H1 (cell line): ENCODE results near the gene MEGF11. TPM values are rescaled to one million over a fixed set of nuclear protein-coding genes. Genes with fewer than 3 reads are reported as not detected.

Experiments used
- CTCF ChIA-PET: fragments of 300-600 bp; sonication (Branson Sonifier 250); formaldehyde crosslinking; loops from one replicate; lab custom pipeline; 2021; ENCODE audit not compliant: partially characterized antibody; lab: Charles Lee
- POLR2A ChIA-PET: fragments of 300-600 bp; sonication (Branson Sonifier 250); formaldehyde crosslinking; loops from one replicate; lab custom pipeline; 2021; ENCODE audit warnings: inconsistent platforms; ENCODE audit not compliant: partially characterized antibody; lab: Charles Lee
- DNase-seq, 2 experiments: peaks; one replicate each; pipeline versions ENCODE4 v3.0.0 to v3.0.0-alpha.2; 2010 to 2022; ENCODE audit warnings: low spot score in 2 of 2, low read depth in 1 of 2, mixed read lengths in 1 of 2
- FAIRE-seq: peaks from 2 replicates; lab custom pipeline; 2011; peaks lifted over from hg19 to GRCh38; lab: Jason Lieb, UNC
- H2AFZ ChIP-seq: 2 replicates; pipeline ENCODE4 v1.8.1; 2012; ENCODE audit warnings: low read length, inconsistent platforms
- H2AK5ac ChIP-seq: 2 replicates; pipeline ENCODE4 v1.6.1; 2013; ENCODE audit warnings: low read depth, low read length
- H2BK120ac ChIP-seq: replicated peaks from 2 replicates; pipeline ENCODE3; 2013; ENCODE audit warnings: low read depth, low read length, inconsistent platforms
- H2BK12ac ChIP-seq: 2 replicates; pipeline ENCODE4 v1.6.1; 2013; ENCODE audit warnings: low read depth, low read length
- H2BK15ac ChIP-seq: 2 replicates; pipeline ENCODE4 v1.6.1; 2013; ENCODE audit warnings: low read length
- H2BK20ac ChIP-seq: 2 replicates; pipeline ENCODE4 v1.6.1; 2013; ENCODE audit warnings: low read length
- H2BK5ac ChIP-seq: 2 replicates; pipeline ENCODE4 v1.6.1; 2013; ENCODE audit warnings: low read depth, low read length
- H3K14ac ChIP-seq: 2 replicates; pipeline ENCODE4 v1.6.1; 2013; ENCODE audit warnings: inconsistent platforms; ENCODE audit not compliant: insufficient read length
- H3K18ac ChIP-seq: 2 replicates; pipeline ENCODE4 v1.6.1; 2013; ENCODE audit warnings: low read length; ENCODE audit errors: extremely low read depth
- H3K23ac ChIP-seq: 2 replicates; pipeline ENCODE4 v1.6.1; 2013; ENCODE audit warnings: inconsistent platforms; ENCODE audit not compliant: insufficient read length
- H3K23me2 ChIP-seq: 2 replicates; pipeline ENCODE4 v1.6.1; 2013; ENCODE audit warnings: low read depth, low read length
- H3K27ac ChIP-seq: 2 replicates; pipeline ENCODE4 v1.6.1; 2011; ENCODE audit warnings: low read depth, low read length, inconsistent platforms
- H3K27me3 ChIP-seq, 4 experiments: replicated peaks in 1 of 4; 1 replicate in 1 of 4; 2 replicates in 3 of 4; pipeline versions ENCODE4 v1.6.1 to v1.8.1; 2011 to 2013; ENCODE audit warnings: low read length in 3 of 4, mild to moderate bottlenecking in 3 of 4, inconsistent platforms in 2 of 4, mixed read lengths in 2 of 4, moderate library complexity in 1 of 4; ENCODE audit not compliant: control insufficient read depth in 3 of 4, insufficient read depth in 3 of 4; ENCODE audit errors: extremely low read depth in 1 of 4
- H3K36me3 ChIP-seq, 4 experiments: 2 replicates each; pipeline versions ENCODE4 v1.6.1 to v1.8.1; 2011 to 2013; ENCODE audit warnings: mild to moderate bottlenecking in 4 of 4, low read length in 3 of 4, moderate library complexity in 2 of 4, control low read depth in 1 of 4, inconsistent platforms in 1 of 4; ENCODE audit not compliant: insufficient read depth in 4 of 4, control insufficient read depth in 2 of 4
- H3K4ac ChIP-seq: replicated peaks from 2 replicates; pipeline ENCODE3; 2013; ENCODE audit warnings: low read length, low read depth, mixed read lengths, inconsistent platforms; ENCODE audit not compliant: insufficient read length
- H3K4me1 ChIP-seq, 4 experiments: replicated peaks in 1 of 4; 1 replicate in 1 of 4; 2 replicates in 3 of 4; pipeline versions ENCODE4 v1.6.1 to v1.8.1; 2011 to 2013; ENCODE audit warnings: low read length in 3 of 4, inconsistent platforms in 2 of 4, mixed read lengths in 1 of 4; ENCODE audit not compliant: insufficient read depth in 4 of 4, control insufficient read depth in 3 of 4
- H3K4me2 ChIP-seq, 2 experiments: 2 replicates each; pipeline versions ENCODE4 v1.6.1 to v1.8.1; 2011 to 2013; ENCODE audit warnings: low read depth in 2 of 2, low read length in 2 of 2, control low read depth in 1 of 2, inconsistent platforms in 1 of 2, mild to moderate bottlenecking in 1 of 2; ENCODE audit not compliant: insufficient read depth in 1 of 2
- H3K4me3 ChIP-seq, 4 experiments: fragments of 200-600, 300-600 bp in 1 of 4; sonication (generic), shearing (Covaris generic), sonication (Bioruptor Twin) in 1 of 4; 2 replicates each; pipeline versions ENCODE4 v1.5.1 to v1.8.1; 2011 to 2016; ENCODE audit warnings: low read length in 4 of 4, low read depth in 3 of 4, control low read depth in 2 of 4, inconsistent platforms in 2 of 4, mild to moderate bottlenecking in 2 of 4, mixed read lengths in 1 of 4, moderate library complexity in 1 of 4; ENCODE audit not compliant: insufficient read depth in 2 of 4; ENCODE audit errors: extremely low read depth in 1 of 4
- H3K56ac ChIP-seq: replicated peaks from 2 replicates; pipeline ENCODE3; 2013; ENCODE audit warnings: low read depth, mild to moderate bottlenecking, mixed read lengths, low read length, inconsistent platforms; ENCODE audit not compliant: insufficient read length
- H3K79me1 ChIP-seq: 2 replicates; pipeline ENCODE4 v1.6.1; 2013; ENCODE audit warnings: low read depth, low read length, control low read depth
- H3K79me2 ChIP-seq, 2 experiments: 2 replicates each; pipeline versions ENCODE4 v1.6.1 to v1.8.1; 2012 to 2013; ENCODE audit warnings: low read length in 2 of 2, mild to moderate bottlenecking in 2 of 2, inconsistent platforms in 1 of 2; ENCODE audit not compliant: insufficient read depth in 2 of 2, control insufficient read depth in 1 of 2
- H3K9ac ChIP-seq, 4 experiments: replicated peaks in 1 of 4; 1 replicate in 1 of 4; 2 replicates in 3 of 4; pipeline versions ENCODE4 v1.6.1 to v1.8.1; 2011 to 2013; ENCODE audit warnings: low read depth in 3 of 4, low read length in 3 of 4, control low read depth in 2 of 4, mild to moderate bottlenecking in 2 of 4, moderate library complexity in 2 of 4, inconsistent platforms in 1 of 4; ENCODE audit errors: extremely low read depth in 1 of 4
- H3K9me3 ChIP-seq, 2 experiments: 2 replicates each; pipeline versions ENCODE4 v1.6.1 to v1.8.1; 2012 to 2013; ENCODE audit warnings: mild to moderate bottlenecking in 2 of 2, moderate library complexity in 2 of 2, control low read depth in 1 of 2, inconsistent platforms in 1 of 2, low read depth in 1 of 2, low read length in 1 of 2, mixed read lengths in 1 of 2; ENCODE audit not compliant: insufficient read depth in 2 of 2
- H4K20me1 ChIP-seq, 2 experiments: replicated peaks in 1 of 2; 2 replicates each; pipeline versions ENCODE3 to v1.8.1; 2011 to 2013; ENCODE audit warnings: inconsistent platforms in 2 of 2, low read length in 2 of 2, mild to moderate bottlenecking in 1 of 2; ENCODE audit not compliant: insufficient read depth in 2 of 2, control insufficient read depth in 1 of 2
- H4K5ac ChIP-seq: 2 replicates; pipeline ENCODE4 v1.6.1; 2013; ENCODE audit warnings: low read length, low read depth, mixed read lengths, inconsistent platforms; ENCODE audit not compliant: insufficient read length
- H4K8ac ChIP-seq: 2 replicates; pipeline ENCODE4 v1.8.0; 2013; ENCODE audit warnings: mild to moderate bottlenecking, moderate library complexity, low read length, inconsistent platforms; ENCODE audit not compliant: insufficient read depth; ENCODE audit errors: extremely low read depth
- H4K91ac ChIP-seq: replicated peaks from 2 replicates; pipeline ENCODE3; 2013; ENCODE audit warnings: low read length, mixed read lengths, inconsistent platforms; ENCODE audit not compliant: insufficient read length
- CREB1 ChIP-seq: IDR thresholded peaks from 2 replicates; pipeline ENCODE4 v1.6.1; 2012; ENCODE audit warnings: inconsistent platforms
- E2F6 ChIP-seq: IDR thresholded peaks from 2 replicates; pipeline ENCODE4 v1.6.1; 2012; ENCODE audit warnings: inconsistent platforms
- EGR1 ChIP-seq: IDR thresholded peaks from 2 replicates; pipeline ENCODE4 v1.6.1; 2011; ENCODE audit warnings: low read depth, low read length, borderline replicate concordance
- HDAC2 ChIP-seq, 2 experiments: fragments of 300-600 bp in 1 of 2; sonication (generic) in 1 of 2; IDR thresholded peaks; 2 replicates each; pipeline ENCODE4 v1.6.1; 2011 to 2012; ENCODE audit warnings: low read depth in 2 of 2, low read length in 2 of 2, mild to moderate bottlenecking in 2 of 2, moderate library complexity in 2 of 2, borderline replicate concordance in 1 of 2, inconsistent platforms in 1 of 2
- JUND ChIP-seq: IDR thresholded peaks from 2 replicates; pipeline ENCODE4 v1.6.1; 2011; ENCODE audit warnings: mild to moderate bottlenecking, improper control_type of control experiment, low read length
- RXRA ChIP-seq: IDR thresholded peaks from 2 replicates; pipeline ENCODE4 v1.6.1; 2011; ENCODE audit warnings: low read depth, mild to moderate bottlenecking, low read length, moderate library complexity; ENCODE audit not compliant: insufficient read depth
- SIN3A ChIP-seq, 2 experiments: IDR thresholded peaks in 1 of 2; conservative IDR thresholded peaks in 1 of 2; 2 replicates each; pipeline ENCODE4 v1.6.1; 2011 to 2012; ENCODE audit warnings: low read length in 2 of 2, improper control_type of control experiment in 1 of 2, low read depth in 1 of 2, mild to moderate bottlenecking in 1 of 2
- SP2 ChIP-seq: IDR thresholded peaks from 2 replicates; pipeline ENCODE4 v1.6.1; 2012; ENCODE audit warnings: mild to moderate bottlenecking, low read length, inconsistent platforms
- SUZ12 ChIP-seq: fragments of 200-600 bp; sonication (generic); IDR thresholded peaks from 2 replicates; pipeline ENCODE4 v1.6.1; 2012; ENCODE audit warnings: mild to moderate bottlenecking, inconsistent platforms, low read length, moderate library complexity, mixed read lengths
- USF2 ChIP-seq: IDR thresholded peaks from 2 replicates; pipeline ENCODE4 v1.6.1; 2011; ENCODE audit warnings: low read length, improper control_type of control experiment
- WGBS, 2 experiments: shearing (Covaris generic) in 1 of 2; methylation state at CpG; one replicate each; pipeline versions ENCODE4 v1.1.6 to v1.1.7; 2013 to 2015; ENCODE audit warnings: low lambda C conversion rate in 2 of 2, mixed read lengths in 2 of 2, inconsistent platforms in 1 of 2, low coverage in 1 of 2, missing lambda C conversion rate in 1 of 2; ENCODE audit not compliant: insufficient replicate concordance in 2 of 2, insufficient coverage in 1 of 2, insufficient read length in 1 of 2; ENCODE audit errors: extremely low coverage in 1 of 2, missing lambda C conversion rate in 1 of 2; 5-methylcytosine and 5-hydroxymethylcytosine counted together
- polyA plus RNA-seq, 7 experiments: library from polyadenylated mRNA; depleted of rRNA in 3 of 7; stranded (reverse) in 5 of 7; unstranded in 2 of 7; fragments of >200 nt in 5 of 7; fragments of 200-250 nt in 2 of 7; gene quantifications; 1 replicate in 5 of 7; 2 replicates in 1 of 7; 4 replicates in 1 of 7; pipeline versions ENCODE4 v1.2.1 to v1.2.3, GENCODE V29; 2011 to 2013; ENCODE audit warnings: missing spikeins in 2 of 7, mixed read lengths in 2 of 7
- total RNA-seq: library from RNA; stranded (reverse); fragmentation: NEBNext Ultra II Directional; extraction: Animal tissue kit (Norgen Biotek cat#: 25700); gene quantifications from 2 replicates; pipeline ENCODE4 v1.2.1, GENCODE V29; 2021

The MEGF11 gene
- total and polyA plus RNA-seq, 2 of the 8 experiments (the other 6 are each of a cell fraction or from before 2014, with no cell fraction given), result 4.4 to 4.8 TPM

GRCh38 chr15:65901836-65902235, 351.7 kb downstream of the MEGF11 start:
- TF ChIP-seq SP2 (no peak), EGR1 (no peak), E2F6 (no peak), SIN3A (conservative IDR thresholded peaks at IDR 0.05 in 1 of 2, IDR thresholded peaks at IDR 0.05 in 1 of 2; ENCODE audit: low read depth in 1 of 2, low read length in 2 of 2) (no peak), HDAC2 (IDR thresholded peaks at IDR 0.05; ENCODE audit: borderline replicate concordance in 1 of 2, low read depth in 2 of 2, low read length in 2 of 2) (no peak), RXRA (no peak), USF2 (no peak), JUND (no peak), CREB1 (no peak), SUZ12 (no peak)
- FAIRE-seq (no peak), DNase-seq (peak in 1 of 2 experiments; percentile 32)
- Histone ChIP-seq H3K23ac (no peak overlapping the region), H4K5ac (no peak overlapping the region), H3K4ac (no peak overlapping the region), H2BK15ac (no peak overlapping the region), H3K4me3 (no peak overlapping the region), H2BK120ac (no peak overlapping the region), H2BK20ac (no peak overlapping the region), H2BK5ac (no peak overlapping the region), H2AK5ac (no peak overlapping the region), H3K9ac (no peak overlapping the region), H2BK12ac (no peak overlapping the region), H3K56ac (no peak overlapping the region), H3K18ac (no peak overlapping the region), H3K4me2 (no peak overlapping the region), H3K79me2 (no peaks in the 10 kb centered on the region), H3K27me3 (no peaks in the 10 kb centered on the region), H2AFZ (no peak overlapping the region), H3K27ac (no peak overlapping the region), H3K9me3 (no peaks in the 10 kb centered on the region), H3K36me3 (peaks cover 2 to 42% (median 25%) of the 10 kb centered on the region in 4 experiments), H4K20me1 (no peaks in the 10 kb centered on the region), H3K23me2 (no peaks in the 10 kb centered on the region), H4K91ac (no peak overlapping the region), H3K79me1 (peaks cover 2% of the 10 kb centered on the region; the same call in 1 of the 2 replicates), H4K8ac (no peak overlapping the region), H3K14ac (no peak overlapping the region), H3K4me1 (peaks cover 0 to 5% (median 1%) of the 10 kb centered on the region in 4 experiments; a peak in 4 of 7 replicates)
- POLR2A ChIA-PET, result no interaction called here
- WGBS, 2 experiments, result 97% methylated on average over 3 of the region's 3 CpGs; no CpG with 5 or more reads in 1 of the 2 experiments
- CTCF ChIA-PET, result interaction anchor here (0.6 to 7.3 kb wide), 8 partner anchors 8 to 386 kb away, joined by 3 to 46 read pairs (median 3); no protein-coding TSS in a partner anchor
